NCI-H524 treated with DMSO at 0.1 percent for 48 hours (cell line): ENCODE results near the gene PDCL2.

ENCODE experiments used
- DNase-seq: peaks from one replicate; lab custom pipeline; 2025; lab: John Stamatoyannopoulos, UW

The PDCL2 gene

GRCh38 chr4:55538531-55538930, 53.5 kb downstream of the PDCL2 start:
- no peak for DNase-seq

- no peak for DNase-seq
Observed at GRCh38 chr4:55534306-55534705, 57.7 kb downstream of the PDCL2 start.

GRCh38 chr4:55530691-55531090, 61.4 kb downstream of the PDCL2 start:
- DNase-seq, result no peak

GRCh38 chr4:55530167-55530566, 61.9 kb downstream of the PDCL2 start:
- no peak for DNase-seq

GRCh38 chr4:55528491-55528890, 63.6 kb downstream of the PDCL2 start:
- no peak for DNase-seq

- no peak for DNase-seq
Observed at GRCh38 chr4:55524844-55525571, 67.0 kb downstream of the PDCL2 start.

- DNase-seq, result no peak
Observed at GRCh38 chr4:55518442-55518841, 73.6 kb downstream of the PDCL2 start.

GRCh38 chr4:55517526-55518229, 74.4 kb downstream of the PDCL2 start:
- DNase-seq, result no peak

GRCh38 chr4:55512922-55513571, 79.0 kb downstream of the PDCL2 start:
- no peak for DNase-seq

GRCh38 chr4:55512077-55512476, 80.0 kb downstream of the PDCL2 start:
- DNase-seq, result no peak

- no peak for DNase-seq
Observed at GRCh38 chr4:55510685-55511084, 81.4 kb downstream of the PDCL2 start.

- DNase-seq, result no peak
Observed at GRCh38 chr4:55509266-55509665, 82.8 kb downstream of the PDCL2 start.

- no peak for DNase-seq
Observed at GRCh38 chr4:55507612-55508011, 84.4 kb downstream of the PDCL2 start.
